Measurements from ENCODE around the gene CPT1B. TPM values are rescaled to one million over a fixed set of nuclear protein-coding genes. Genes with fewer than 3 reads are reported as not detected.
A peak's percentile ranks its signal among the peaks of the same experiment; 100 is the strongest.

Gene CPT1B
- total and polyA plus RNA-seq, 2 experiments from 2014 or later = 5.6 to 14.4 TPM

DNA sequence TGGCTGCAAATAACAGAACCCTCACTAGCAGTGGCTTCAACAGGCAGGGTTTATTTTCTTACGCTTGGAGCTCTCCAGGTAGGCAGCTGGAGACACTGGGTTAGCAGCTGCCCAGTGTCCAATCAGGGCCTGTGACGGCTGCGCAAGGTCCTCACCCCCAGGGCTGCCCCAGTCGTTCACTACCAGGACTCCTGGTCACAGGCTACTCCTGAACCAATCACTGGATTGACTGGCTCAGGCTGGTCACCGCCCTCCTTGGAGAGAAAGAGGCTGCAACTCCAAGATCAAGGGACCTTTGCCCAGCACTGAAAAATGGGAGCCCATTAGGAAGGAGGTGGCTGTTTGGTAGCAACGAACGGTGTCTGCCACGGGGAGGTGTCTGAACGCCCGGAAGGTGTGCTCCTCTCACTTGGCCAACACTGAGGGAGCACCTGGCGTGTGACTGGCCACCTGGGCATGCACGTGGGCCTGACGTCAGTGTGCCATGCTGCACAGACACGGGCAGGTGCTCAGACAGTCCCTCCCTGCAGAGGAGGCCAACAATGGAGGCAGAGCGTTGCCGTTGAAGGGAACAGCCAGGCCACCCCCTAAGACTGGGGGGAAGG lies 44.6 kb upstream of the CPT1B start:
- Mint-ChIP-seq H3K9me3 (no peaks in the 10 kb centered on the region), H3K4me1 (peaks cover 22% of the 10 kb centered on the region), H3K4me3 (no peak overlapping the region), H3K36me3 (ENCODE audit: low read depth) (no peaks in the 10 kb centered on the region), H3K27ac (no peak overlapping the region), H3K27me3 (ENCODE audit: insufficient read depth, low read depth, poor library complexity) (peaks cover 14% of the 10 kb centered on the region)
- Histone ChIP-seq H3K36me3 (ENCODE audit: insufficient read depth) (no peaks in the 10 kb centered on the region), H2AFZ (no peak overlapping the region), H3F3A (replicated peaks; ENCODE audit: low read depth) (0 out of 2 replicates have a peak, but pooled peaks cover 5% of the 10 kb centered on the region), H3K79me2 (replicated peaks; ENCODE audit: insufficient read depth) (no peaks in the 10 kb centered on the region), H3K4me2 (no peak overlapping the region), H4K20me1 (replicated peaks; ENCODE audit: insufficient read depth) (no peaks in the 10 kb centered on the region), H3K27me3 (ENCODE audit: insufficient read depth) (peaks cover 9% of the 10 kb centered on the region; the same call in 1 of the 2 replicates), H3K27ac (ENCODE audit: low read depth) (no peak overlapping the region), H3K9me2 (ENCODE audit: insufficient read depth) (no peaks in the 10 kb centered on the region), H3K4me3 (no peak overlapping the region), H3K4me1 (ENCODE audit: insufficient read depth) (peaks cover 9% of the 10 kb centered on the region)
- no peak for TF ChIP-seq CTCF (conservative IDR thresholded peaks at IDR 0.05; ENCODE audit: low read depth in 2 of 2)
- TF ChIP-seq, protein P1, sequence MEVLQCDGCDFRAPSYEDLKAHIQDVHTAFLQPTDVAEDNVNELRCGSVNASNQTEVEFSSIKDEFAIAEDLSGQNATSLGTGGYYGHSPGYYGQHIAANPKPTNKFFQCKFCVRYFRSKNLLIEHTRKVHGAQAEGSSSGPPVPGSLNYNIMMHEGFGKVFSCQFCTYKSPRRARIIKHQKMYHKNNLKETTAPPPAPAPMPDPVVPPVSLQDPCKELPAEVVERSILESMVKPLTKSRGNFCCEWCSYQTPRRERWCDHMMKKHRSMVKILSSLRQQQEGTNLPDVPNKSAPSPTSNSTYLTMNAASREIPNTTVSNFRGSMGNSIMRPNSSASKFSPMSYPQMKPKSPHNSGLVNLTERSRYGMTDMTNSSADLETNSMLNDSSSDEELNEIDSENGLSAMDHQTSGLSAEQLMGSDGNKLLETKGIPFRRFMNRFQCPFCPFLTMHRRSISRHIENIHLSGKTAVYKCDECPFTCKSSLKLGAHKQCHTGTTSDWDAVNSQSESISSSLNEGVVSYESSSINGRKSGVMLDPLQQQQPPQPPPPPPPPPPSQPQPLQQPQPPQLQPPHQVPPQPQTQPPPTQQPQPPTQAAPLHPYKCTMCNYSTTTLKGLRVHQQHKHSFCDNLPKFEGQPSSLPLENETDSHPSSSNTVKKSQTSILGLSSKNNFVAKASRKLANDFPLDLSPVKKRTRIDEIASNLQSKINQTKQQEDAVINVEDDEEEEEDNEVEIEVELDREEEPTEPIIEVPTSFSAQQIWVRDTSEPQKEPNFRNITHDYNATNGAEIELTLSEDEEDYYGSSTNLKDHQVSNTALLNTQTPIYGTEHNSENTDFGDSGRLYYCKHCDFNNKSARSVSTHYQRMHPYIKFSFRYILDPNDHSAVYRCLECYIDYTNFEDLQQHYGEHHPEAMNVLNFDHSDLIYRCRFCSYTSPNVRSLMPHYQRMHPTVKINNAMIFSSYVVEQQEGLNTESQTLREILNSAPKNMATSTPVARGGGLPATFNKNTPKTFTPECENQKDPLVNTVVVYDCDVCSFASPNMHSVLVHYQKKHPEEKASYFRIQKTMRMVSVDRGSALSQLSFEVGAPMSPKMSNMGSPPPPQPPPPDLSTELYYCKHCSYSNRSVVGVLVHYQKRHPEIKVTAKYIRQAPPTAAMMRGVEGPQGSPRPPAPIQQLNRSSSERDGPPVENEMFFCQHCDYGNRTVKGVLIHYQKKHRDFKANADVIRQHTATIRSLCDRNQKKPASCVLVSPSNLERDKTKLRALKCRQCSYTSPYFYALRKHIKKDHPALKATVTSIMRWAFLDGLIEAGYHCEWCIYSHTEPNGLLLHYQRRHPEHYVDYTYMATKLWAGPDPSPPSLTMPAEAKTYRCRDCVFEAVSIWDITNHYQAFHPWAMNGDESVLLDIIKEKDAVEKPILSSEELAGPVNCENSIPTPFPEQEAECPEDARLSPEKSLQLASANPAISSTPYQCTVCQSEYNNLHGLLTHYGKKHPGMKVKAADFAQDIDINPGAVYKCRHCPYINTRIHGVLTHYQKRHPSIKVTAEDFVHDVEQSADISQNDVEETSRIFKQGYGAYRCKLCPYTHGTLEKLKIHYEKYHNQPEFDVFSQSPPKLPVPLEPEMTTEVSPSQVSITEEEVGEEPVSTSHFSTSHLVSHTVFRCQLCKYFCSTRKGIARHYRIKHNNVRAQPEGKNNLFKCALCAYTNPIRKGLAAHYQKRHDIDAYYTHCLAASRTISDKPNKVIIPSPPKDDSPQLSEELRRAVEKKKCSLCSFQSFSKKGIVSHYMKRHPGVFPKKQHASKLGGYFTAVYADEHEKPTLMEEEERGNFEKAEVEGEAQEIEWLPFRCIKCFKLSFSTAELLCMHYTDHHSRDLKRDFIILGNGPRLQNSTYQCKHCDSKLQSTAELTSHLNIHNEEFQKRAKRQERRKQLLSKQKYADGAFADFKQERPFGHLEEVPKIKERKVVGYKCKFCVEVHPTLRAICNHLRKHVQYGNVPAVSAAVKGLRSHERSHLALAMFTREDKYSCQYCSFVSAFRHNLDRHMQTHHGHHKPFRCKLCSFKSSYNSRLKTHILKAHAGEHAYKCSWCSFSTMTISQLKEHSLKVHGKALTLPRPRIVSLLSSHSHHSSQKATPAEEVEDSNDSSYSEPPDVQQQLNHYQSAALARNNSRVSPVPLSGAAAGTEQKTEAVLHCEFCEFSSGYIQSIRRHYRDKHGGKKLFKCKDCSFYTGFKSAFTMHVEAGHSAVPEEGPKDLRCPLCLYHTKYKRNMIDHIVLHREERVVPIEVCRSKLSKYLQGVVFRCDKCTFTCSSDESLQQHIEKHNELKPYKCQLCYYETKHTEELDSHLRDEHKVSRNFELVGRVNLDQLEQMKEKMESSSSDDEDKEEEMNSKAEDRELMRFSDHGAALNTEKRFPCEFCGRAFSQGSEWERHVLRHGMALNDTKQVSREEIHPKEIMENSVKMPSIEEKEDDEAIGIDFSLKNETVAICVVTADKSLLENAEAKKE (CRISPR knock-in tag; IDR thresholded peaks at IDR 0.05) = no peak
- no peak for TF ChIP-seq JUNB (IDR thresholded peaks at IDR 0.05; ENCODE audit: unreplicated experiment)
- DNase-seq (ENCODE audit: low spot score) (no peak), ATAC-seq (peak; percentile 5; the same call in 1 of the 3 replicates)

Data from GM23338 (cell line).